Dendritic cell treated with granulocyte-macrophage colony-stimulating factor and Interleukin-4, amounts not matched to agents 40 ng/mL and 50 ng/mL, for 4 days (primary cell): Measurements from ENCODE around the gene LSM14B.
"Not testable (repeated sequence)": the region's sequence is repeated elsewhere in the genome, so short reads cannot be mapped to it uniquely, and the experiment has no call there.

Source experiments
- H3K27ac Mint-ChIP-seq: one replicate; pipeline ENCODE4 v1.8.0; 2022; ENCODE audit warnings: mild to moderate bottlenecking, mixed read lengths
- H3K27me3 Mint-ChIP-seq: one replicate; pipeline ENCODE4 v1.8.0; 2022; ENCODE audit warnings: mild to moderate bottlenecking, mixed read lengths
- H3K36me3 Mint-ChIP-seq: one replicate; pipeline ENCODE4 v1.8.0; 2022; ENCODE audit warnings: low read depth, mixed read lengths
- H3K4me1 Mint-ChIP-seq: one replicate; pipeline ENCODE4 v1.8.0; 2022; ENCODE audit warnings: low read depth, mixed read lengths
- H3K4me3 Mint-ChIP-seq: one replicate; pipeline ENCODE4 v1.8.0; 2022; ENCODE audit warnings: mild to moderate bottlenecking, moderate library complexity, mixed read lengths
- H3K9me3 Mint-ChIP-seq: one replicate; pipeline ENCODE4 v1.8.0; 2022; ENCODE audit warnings: mixed read lengths
- intact Hi-C: fragments of 100-400 bp; cut with micrococcal nuclease; formaldehyde crosslinking; loops from one replicate; pipeline ENCODE4 v1.15.0; 2022

The LSM14B gene

DNA sequence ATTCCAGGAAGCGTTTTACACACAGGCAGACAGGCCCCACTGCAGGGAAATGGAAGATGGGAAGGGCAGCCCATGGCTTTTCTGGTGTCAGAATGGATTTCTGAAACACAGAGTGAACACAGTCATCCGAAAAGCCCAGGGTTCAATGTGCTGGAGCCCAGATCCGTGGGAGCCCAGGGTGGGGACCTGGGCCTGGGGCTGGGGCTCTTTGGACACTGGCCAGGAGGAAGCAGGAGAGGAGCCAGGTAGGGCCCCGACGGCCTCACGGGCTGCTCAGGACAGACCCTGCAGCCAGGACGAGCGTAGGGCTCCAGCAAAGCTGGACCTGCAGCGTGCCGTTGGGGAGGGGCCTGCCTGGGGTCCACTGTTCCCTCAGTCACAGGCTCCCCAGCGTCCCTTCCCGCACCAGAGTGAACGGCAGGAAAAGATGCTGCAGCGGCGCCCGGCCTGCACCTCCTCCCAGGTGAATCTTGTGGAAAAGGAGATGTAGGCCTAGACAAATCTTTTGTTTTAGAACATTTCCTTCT is 24.3 kb upstream of the LSM14B start:
- Mint-ChIP-seq H3K27ac (no peak overlapping the region), H3K27me3 (peaks cover 5% of the 10 kb centered on the region), H3K36me3 (no peaks in the 10 kb centered on the region), H3K9me3 (peaks cover 47% of the 10 kb centered on the region), H3K4me3 (no peak overlapping the region), H3K4me1 (peaks cover 5% of the 10 kb centered on the region)
- intact Hi-C loops = no loop called here

DNA sequence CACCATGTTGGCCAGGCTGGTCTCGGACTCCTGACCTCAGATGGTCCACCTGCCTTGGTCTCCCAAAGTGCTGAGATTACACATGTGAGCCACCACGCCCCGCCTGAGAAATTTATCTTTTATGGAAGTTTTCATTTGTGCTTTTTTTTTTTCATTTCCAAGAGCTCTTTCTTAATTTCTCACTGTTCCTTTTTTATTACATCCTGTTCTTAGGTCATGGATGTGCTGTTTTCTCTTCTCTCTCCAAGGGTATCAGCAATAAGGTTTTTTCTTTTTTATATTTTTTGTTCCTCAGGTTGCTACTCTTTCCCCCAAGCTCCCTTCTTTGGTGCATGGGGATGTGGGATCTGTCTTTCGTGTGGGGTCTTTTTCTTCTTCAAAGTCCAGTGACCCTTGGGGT is 21.2 kb upstream of the LSM14B start:
- peaks cover 72% of the 10 kb centered on the region for H3K9me3 Mint-ChIP-seq
- intact Hi-C loops = no loop called here
- H3K4me1 Mint-ChIP-seq = peaks cover 5% of the 10 kb centered on the region
- H3K27me3 Mint-ChIP-seq = peaks cover 15% of the 10 kb centered on the region
- H3K36me3 Mint-ChIP-seq = no peaks in the 10 kb centered on the region
- no peak overlapping the region for H3K27ac Mint-ChIP-seq
- no peak overlapping the region for H3K4me3 Mint-ChIP-seq

DNA sequence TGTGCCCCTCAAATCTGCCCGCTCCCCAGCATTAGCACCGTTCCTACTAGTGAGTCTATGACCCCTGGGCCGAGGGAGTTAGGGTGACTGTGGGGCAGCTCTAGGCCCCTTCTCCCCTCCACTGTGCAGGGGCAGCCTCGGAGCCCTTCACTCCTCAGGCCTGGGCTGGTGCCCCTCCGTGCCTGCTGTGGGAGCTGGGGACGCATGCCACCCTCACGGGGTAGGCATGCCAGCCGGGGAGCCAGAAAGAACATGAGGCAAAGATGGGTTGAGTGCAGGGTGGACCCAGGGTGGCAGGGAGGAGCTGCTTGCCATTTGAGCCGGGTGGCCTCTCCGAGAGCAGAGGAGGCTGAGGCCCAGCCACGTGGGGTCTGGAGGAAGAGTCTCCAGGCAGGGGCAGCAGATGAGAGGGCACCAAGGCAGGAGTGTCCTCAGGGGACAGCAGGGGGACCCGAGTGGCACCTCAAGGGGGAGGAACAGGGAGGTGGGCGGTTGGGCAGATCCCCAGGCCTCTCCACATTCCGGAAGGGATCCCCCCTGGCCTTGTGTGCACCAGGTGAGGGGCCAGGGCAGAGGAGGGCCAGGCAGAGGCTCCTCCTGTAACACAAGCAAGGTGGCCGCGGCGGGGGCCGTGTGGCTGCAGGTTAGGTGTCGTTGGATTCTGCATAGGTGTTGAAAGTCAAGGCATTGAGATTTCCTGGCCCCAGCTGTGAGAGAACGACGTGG is 18.6 kb upstream of the LSM14B start:
- Mint-ChIP-seq H3K27me3 (peaks cover 13% of the 10 kb centered on the region), H3K36me3 (no peaks in the 10 kb centered on the region), H3K9me3 (peaks cover 98% of the 10 kb centered on the region), H3K27ac (no peak overlapping the region), H3K4me3 (no peak overlapping the region), H3K4me1 (peaks cover 5% of the 10 kb centered on the region)
- intact Hi-C loops = no loop called here

DNA sequence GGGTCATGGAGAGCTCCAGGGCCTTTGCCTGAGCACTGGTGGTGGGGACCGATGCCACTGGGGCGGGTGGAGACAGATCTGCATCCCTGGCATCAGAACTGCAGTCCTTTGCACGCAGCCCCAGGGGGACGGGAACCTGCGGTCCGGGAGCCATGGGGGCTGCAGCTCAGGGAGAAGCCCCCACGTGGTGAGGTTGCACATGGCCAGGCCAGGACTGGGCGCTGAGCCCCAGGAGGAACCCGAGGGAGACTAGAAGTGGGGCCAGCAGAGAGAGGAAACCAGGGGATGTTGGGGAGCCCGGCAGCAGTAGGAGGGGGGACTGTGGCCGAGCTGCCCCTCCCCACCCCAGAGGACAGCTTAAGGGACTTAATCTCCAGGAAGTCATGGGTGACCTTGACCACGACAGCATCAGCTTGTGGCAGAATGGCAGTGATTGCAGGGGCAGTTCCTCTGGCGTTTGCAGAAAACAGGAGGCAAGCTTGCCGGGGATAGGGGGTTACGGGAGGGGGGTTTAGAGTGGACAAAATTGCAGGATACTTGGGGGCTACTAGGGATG is 18.0 kb upstream of the LSM14B start:
- H3K36me3 Mint-ChIP-seq = no peaks in the 10 kb centered on the region
- intact Hi-C loops = no loop called here
- peaks cover 13% of the 10 kb centered on the region for H3K27me3 Mint-ChIP-seq
- no peak overlapping the region for H3K27ac Mint-ChIP-seq
- peaks cover 5% of the 10 kb centered on the region for H3K4me1 Mint-ChIP-seq
- H3K9me3 Mint-ChIP-seq = peaks cover 100% of the 10 kb centered on the region
- no peak overlapping the region for H3K4me3 Mint-ChIP-seq

DNA sequence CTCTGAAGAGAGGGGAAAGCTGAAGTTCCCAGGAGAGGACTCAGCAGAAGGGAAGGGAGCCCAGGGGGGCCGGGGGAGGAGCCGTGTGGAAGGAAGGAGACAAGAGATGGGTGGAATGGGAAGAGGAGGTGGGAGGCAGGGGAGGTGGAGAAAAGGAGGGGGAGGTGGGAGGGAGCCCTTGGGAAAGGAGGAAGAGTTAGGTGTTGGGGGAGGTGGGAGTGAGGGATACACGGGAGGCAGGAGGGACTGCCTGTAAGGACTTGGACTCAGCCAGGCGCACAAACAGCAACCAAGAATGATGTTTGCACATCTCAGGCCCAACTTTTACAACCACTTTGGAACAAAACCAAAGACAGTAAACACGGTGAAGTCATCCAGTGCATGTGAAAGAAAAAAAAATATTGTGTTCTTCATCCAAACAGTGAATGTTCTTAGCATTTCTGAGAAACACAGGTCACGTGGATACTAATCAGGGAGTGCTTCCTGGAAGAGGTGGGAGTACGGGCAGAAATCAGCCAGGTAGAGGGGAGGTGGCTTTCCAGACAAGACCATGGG is 17.4 kb upstream of the LSM14B start:
- intact Hi-C loops = no loop called here
- peaks cover 5% of the 10 kb centered on the region for H3K4me1 Mint-ChIP-seq
- peaks cover 100% of the 10 kb centered on the region for H3K9me3 Mint-ChIP-seq
- peaks cover 13% of the 10 kb centered on the region for H3K27me3 Mint-ChIP-seq
- no peaks in the 10 kb centered on the region for H3K36me3 Mint-ChIP-seq
- H3K4me3 Mint-ChIP-seq = no peak overlapping the region
- no peak overlapping the region for H3K27ac Mint-ChIP-seq

DNA sequence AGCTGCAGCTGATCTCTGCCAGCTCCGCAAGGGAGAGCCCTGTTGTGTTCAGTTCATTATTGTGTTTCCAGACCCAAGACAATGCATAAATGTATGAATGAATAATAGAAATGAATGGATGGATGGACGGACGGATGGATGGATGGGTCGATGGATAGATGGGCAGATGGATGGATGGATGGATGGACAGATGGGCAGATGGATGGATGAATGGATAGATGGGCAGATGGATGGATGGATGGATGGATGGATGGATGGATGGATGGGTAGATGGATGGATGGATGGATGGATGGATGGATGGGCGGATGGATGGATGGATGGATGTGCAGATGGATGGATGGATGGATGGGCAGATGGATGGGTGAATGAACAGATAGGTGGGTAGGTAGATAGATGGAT is 16.7 kb upstream of the LSM14B start:
- H3K4me1 Mint-ChIP-seq = peaks cover 5% of the 10 kb centered on the region
- H3K9me3 Mint-ChIP-seq = peaks cover 100% of the 10 kb centered on the region
- intact Hi-C loops = no loop called here
- no peak overlapping the region for H3K27ac Mint-ChIP-seq
- no peaks in the 10 kb centered on the region for H3K36me3 Mint-ChIP-seq
- no peak overlapping the region for H3K4me3 Mint-ChIP-seq
- H3K27me3 Mint-ChIP-seq = peaks cover 10% of the 10 kb centered on the region

DNA sequence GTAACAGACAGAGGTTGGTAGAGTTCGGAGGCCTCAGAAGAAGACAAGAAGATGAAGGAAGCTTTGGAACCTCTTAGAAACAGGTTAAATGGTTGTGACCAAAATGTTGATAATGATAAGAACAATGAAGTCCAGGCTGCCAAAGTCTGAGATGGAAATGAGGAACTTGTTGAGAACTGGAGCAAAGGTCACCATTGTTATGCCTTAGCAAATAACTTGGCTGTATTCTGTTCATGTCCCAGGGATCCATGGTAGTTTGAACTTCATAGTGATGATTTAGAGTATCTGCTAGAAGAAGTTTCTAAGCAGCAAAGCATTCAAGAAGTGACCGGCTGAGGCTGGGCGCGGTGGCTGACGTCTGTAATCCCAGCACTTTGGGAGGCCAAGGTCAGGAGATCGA is 11.1 kb upstream of the LSM14B start:
- peaks cover 81% of the 10 kb centered on the region for H3K9me3 Mint-ChIP-seq
- no peaks in the 10 kb centered on the region for H3K36me3 Mint-ChIP-seq
- H3K4me1 Mint-ChIP-seq = no peaks in the 10 kb centered on the region
- H3K27me3 Mint-ChIP-seq = peaks cover 12% of the 10 kb centered on the region
- no peak overlapping the region for H3K27ac Mint-ChIP-seq
- intact Hi-C loops = no loop called here
- H3K4me3 Mint-ChIP-seq = no peak overlapping the region

DNA sequence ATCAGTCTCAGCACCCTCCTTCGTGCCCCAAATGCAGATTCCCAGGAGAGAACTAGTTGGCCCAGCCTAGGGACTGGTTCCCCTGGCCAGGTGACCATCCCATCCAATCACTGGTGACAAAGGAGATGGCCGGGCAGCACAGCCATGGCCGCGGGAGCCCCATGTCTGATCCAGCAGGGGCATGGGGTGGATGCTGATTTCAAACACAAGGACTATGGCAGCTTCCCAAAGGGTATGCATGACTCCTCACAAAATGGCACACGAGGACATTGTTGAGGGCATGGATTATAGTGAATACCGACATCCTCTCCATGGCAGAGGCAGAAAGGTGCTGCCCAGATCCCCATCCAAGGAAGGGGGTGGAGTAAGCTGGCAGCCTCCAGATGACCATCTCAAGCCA is 9.9 kb upstream of the LSM14B start:
- H3K4me3 Mint-ChIP-seq = no peak overlapping the region
- H3K9me3 Mint-ChIP-seq = peaks cover 69% of the 10 kb centered on the region

DNA sequence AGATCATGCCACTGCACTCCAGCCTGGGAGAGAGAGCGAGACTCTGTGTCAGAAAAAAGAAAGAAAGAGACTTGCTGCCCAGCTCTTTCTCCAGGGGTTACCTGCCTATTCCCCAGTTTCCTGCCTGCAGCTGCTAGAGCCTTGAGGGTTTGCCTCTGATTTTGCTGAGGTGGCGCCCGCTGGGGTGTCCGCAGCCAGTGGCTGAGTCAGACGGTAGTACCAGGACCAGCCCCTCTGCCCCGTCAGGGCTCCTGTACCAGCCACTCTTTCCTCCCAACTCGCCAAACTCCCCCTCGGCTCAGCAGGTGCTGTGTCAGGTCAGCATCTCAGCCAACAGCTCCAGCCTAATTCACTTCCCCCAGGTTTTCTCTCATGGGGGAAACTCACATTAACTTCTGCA is 7.4 kb upstream of the LSM14B start:
- H3K9me3 Mint-ChIP-seq = peaks cover 44% of the 10 kb centered on the region
- no peak overlapping the region for H3K27ac Mint-ChIP-seq
- intact Hi-C loops = no loop called here

More for the DNA sequence above, 9.9 kb upstream of the LSM14B start:
- no peak overlapping the region for H3K27ac Mint-ChIP-seq
- H3K36me3 Mint-ChIP-seq = no peaks in the 10 kb centered on the region
- peaks cover 20% of the 10 kb centered on the region for H3K27me3 Mint-ChIP-seq
- H3K4me1 Mint-ChIP-seq = no peaks in the 10 kb centered on the region
- intact Hi-C loops = no loop called here

DNA sequence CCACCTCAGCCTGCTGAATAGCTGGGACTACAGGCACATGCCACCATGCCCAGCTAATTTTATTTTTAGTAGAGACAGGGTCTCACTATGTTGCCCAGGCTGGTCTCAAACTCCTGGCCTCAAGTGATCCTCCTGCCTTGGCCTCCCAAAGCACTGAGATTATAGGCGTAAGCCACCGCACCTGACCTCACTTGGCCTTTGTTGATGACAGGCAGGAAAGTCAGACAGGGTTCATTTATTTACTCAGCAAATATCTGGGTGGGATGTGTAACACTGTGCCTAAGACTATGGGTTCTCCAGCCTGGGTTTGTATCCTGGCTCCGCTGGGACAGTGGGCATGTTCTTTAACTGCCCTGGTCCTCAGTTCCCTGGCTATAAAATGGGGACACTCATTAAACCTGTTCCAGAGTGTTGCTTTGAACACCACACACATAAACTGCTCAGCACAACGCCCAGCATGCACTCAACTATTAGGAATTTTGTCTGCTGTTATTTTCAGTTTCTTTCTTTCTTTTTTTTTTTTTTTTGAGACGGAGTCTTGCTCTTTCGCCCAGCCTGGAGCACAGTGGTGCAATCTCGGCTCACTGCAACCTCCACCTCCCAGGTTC is 6.4 kb upstream of the LSM14B start:
- H3K27ac Mint-ChIP-seq, intact Hi-C loops, H3K4me1 Mint-ChIP-seq, H3K4me3 Mint-ChIP-seq, H3K36me3 Mint-ChIP-seq: not testable (repeated sequence)
- Mint-ChIP-seq H3K27me3 (peaks cover 36% of the 10 kb centered on the region), H3K9me3 (peaks cover 34% of the 10 kb centered on the region)

More for the DNA sequence above, 7.4 kb upstream of the LSM14B start:
- Mint-ChIP-seq H3K27me3 (peaks cover 36% of the 10 kb centered on the region), H3K4me3 (no peak overlapping the region), H3K4me1 (no peaks in the 10 kb centered on the region), H3K36me3 (no peaks in the 10 kb centered on the region)

DNA sequence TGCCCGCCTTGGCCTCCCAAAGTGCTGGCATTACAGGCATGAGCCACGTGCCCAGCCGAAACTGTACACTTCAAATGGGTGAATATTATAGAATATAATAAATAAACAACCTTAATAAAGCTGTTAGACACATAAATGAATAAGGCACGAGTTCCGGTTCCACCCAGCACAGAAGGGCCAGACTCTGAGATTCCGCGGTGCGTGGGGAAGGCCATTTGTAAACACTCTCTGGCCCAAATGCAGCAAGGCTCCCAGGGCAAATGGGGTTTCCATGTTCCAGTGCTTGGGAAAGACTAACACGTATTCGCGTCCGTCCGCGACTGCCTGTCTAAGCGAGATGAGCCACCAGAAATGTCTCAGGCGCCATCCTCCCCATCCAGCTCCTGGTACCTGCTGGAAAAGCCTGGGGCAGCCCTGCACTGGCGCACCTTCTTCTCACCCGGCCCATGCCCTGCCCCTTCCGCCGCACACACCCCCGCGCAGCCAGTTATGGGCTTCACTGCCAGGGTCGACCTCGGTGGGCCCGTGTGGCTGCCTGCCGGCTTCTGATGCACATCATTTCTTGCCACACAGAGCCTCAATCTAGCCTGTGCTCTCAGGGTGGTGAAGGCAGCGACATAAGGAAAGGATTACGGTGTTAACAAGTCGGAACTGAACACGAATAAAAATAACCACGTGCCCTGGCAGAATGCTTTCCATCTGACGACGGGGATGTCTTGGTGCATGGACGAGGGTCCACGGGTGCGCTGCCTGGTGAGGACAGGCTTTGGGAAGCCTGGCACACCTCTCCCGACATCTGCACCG is 5.5 kb upstream of the LSM14B start:
- H3K27ac Mint-ChIP-seq = no peak overlapping the region
- intact Hi-C loops = no loop called here

DNA sequence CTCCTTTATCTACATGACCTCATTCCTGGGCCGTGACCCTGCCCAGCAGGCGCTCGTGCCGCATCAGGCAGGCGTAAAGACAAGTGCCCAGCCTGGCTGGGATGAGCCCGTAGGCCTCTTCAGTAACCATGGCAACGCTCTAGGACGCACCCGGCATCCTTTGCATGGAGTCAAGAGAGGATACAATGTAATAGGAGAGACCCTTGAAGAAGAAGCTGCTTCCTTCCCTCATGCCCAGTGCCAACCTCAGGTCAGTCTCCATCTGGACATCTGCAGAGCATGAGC is 5.0 kb upstream of the LSM14B start:
- peaks cover 35% of the 10 kb centered on the region for H3K27me3 Mint-ChIP-seq
- no peaks in the 10 kb centered on the region for H3K36me3 Mint-ChIP-seq
- peaks cover 6% of the 10 kb centered on the region for H3K4me1 Mint-ChIP-seq
- peaks cover 21% of the 10 kb centered on the region for H3K9me3 Mint-ChIP-seq
- intact Hi-C loops = no loop called here
- H3K27ac Mint-ChIP-seq = no peak overlapping the region
- no peak overlapping the region for H3K4me3 Mint-ChIP-seq

More for the DNA sequence above, 5.5 kb upstream of the LSM14B start:
- Mint-ChIP-seq H3K4me1 (peaks cover 6% of the 10 kb centered on the region), H3K4me3 (no peak overlapping the region), H3K9me3 (peaks cover 27% of the 10 kb centered on the region), H3K27me3 (peaks cover 36% of the 10 kb centered on the region), H3K36me3 (no peaks in the 10 kb centered on the region)

DNA sequence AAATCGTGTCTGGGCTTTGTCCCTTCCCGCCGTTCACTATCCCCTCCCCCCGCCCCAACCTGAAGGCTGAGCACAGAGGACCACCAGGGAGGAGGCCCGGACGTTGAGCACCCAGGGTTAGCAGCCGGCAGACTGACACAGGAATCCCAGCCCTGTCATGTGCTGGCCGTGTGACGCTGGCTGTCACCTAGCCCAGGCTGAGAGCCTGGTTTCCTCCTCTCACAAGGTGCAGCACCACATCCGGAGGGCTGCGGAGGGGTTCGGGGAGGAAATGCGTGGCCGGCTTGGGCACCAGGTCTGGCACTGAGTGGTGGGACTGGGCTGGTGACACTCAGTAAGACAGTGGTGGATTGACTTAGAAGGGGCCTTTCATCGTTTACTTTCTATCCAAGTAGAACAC is 4.6 kb upstream of the LSM14B start:
- intact Hi-C loops = no loop called here
- no peaks in the 10 kb centered on the region for H3K36me3 Mint-ChIP-seq
- peaks cover 34% of the 10 kb centered on the region for H3K27me3 Mint-ChIP-seq
- no peak overlapping the region for H3K27ac Mint-ChIP-seq
- H3K9me3 Mint-ChIP-seq = peaks cover 18% of the 10 kb centered on the region
- H3K4me1 Mint-ChIP-seq = peaks cover 6% of the 10 kb centered on the region
- H3K4me3 Mint-ChIP-seq = no peak overlapping the region
